ENCODE results near the gene MAP1S.
"Not testable (repeated sequence)": the region's sequence is repeated elsewhere in the genome, so short reads cannot be mapped to it uniquely, and the experiment has no call there.

Gene MAP1S

DNA sequence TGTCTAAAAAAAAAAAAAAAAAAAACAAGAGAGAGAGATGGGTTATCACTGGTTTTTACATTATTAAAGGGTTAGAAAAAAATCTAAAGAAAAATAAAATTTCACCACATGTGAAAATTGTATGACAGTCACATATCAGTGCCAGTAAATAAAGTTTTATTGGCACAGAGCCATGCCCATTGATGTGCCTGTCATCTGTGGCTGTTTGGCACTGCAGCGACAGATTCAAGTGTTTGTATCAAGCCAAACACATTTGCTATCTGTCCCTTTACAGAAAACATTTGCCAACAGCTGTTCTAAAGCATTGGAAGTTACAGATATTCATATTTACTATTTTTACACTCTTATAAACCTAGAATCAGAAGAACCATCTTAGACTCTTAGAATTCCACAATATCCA, 48.3 kb downstream of the MAP1S start:
- no peak for DNase-seq

DNA sequence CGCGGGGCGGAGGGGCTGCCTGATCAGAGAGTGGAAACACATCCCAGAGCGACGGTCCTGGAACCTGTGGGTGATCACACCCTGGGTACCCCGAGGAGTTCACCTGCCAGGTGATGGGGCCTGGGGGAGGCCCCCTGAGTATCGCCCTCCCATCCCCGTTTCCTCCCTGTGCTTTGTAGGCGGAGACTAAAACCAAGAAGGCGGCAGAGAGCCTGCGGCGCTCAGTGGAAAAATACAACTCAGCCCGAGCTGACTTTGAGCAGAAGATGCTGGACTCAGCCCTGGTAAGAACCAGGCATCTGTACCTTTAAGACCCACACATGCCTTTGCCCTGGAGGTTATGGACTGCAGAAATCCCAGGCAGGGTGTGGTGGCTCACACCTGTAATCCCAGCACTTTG, 51.3 kb downstream of the MAP1S start:
- no peak for DNase-seq

DNA sequence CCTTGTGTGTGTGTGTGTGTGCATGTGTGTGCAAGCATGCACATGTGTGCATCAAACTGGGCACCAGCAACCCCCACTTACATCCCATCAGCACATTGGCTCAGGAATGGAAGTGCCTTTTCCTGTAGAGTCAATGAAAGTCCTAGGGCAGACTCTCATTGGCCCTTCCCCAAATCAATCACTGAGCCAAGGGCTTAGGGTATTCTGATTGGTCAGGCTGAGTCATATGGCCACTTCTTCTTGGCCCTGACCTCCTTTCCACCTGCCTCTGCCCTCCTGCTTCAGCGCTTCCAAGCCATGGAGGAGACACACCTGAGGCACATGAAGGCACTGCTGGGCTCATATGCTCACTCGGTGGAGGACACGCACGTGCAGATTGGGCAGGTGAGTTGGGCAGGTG, 52.9 kb downstream of the MAP1S start:
- DNase-seq, result no peak

DNA sequence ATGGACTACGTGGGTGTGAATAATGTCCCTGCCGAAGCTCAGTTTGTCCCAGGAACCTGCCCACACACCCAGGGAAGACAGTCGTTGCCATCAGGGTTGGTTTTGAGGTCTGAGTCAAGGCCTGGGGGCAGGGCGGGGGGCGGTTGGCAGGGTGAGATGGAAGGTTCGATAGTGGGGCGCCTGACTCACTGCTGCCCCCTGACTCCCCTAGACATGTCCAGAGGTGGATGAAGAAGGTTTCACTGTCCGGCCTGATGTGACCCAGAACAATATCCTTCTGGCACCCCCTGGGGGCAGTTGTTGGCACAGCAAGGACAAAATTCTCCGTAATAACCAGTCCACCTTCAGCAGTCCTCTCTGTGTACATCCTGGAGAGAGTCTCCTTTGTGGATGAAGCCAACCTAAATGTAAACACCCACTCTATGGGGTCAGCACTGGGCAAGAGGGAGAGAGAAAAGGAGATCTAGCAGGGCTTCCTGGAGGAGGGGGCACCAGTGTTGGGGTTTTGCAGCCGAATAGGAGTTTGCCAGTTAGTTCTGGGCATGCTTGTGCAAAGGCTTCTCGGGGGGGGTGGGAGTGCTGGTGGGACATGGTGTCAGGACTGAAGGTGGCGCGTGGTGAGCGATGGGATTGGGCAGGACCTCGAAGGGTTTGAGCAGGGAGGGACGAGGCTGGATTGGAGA, 56.1 kb downstream of the MAP1S start:
- no peak for DNase-seq

DNA sequence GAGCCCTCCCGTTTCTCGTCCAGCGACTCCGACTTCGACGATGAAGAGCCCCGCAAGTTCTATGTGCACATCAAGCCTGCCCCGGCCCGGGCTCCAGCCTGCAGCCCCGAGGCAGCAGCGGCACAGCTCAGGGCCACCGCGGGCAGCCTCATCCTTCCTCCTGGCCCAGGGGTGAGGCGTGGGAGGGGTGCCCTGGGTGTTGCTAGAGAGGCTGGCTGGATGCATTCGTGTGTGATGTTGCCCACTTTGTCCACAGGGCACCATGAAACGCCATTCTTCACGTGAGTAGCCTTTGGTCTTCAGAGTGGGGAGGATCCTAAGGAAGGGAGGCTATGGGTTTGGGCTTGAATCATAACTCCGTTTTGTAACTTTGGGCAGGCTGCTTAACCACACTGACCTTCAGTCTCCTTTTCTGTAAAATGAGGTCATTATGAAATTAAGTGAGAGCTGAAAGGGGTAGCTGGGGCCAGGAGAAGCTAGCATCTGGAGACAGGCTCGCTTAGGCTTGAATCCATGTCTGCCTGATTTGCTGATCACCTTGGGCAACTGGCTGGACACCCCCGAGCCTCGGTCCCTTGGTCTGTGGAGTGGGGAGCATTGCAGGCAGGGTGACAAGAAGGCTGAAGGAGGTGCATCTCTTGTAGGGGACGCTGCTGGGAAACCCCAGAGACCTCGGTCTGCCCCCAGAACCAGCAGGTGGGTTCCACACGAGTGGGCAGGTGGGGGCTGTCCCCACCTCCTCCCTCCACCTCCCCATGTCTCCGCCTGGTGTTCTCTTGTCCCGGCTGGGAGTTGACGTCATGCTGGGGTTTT, 56.9 kb downstream of the MAP1S start:
- DNase-seq, result no peak

DNA sequence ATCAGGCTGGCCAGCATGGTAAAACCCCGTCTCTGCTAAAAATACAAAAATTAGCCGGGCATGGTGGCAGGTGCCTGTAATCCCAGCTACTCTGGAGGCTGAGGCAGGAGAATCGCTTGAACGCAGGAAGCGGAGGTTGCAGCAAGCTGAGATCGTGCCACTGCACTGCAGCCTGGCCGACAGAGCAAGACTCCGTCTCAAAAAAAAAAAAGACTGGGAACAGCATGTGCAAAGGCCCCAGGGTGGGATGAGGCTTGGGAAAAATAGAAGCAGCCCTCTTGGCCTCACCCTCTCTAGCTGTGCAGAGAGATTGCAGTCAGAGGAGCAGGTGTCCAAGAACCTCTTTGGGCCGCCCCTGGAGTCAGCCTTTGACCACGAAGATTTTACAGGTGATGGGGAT, 58.6 kb downstream of the MAP1S start:
- DNase-seq, result not testable (repeated sequence)

DNA sequence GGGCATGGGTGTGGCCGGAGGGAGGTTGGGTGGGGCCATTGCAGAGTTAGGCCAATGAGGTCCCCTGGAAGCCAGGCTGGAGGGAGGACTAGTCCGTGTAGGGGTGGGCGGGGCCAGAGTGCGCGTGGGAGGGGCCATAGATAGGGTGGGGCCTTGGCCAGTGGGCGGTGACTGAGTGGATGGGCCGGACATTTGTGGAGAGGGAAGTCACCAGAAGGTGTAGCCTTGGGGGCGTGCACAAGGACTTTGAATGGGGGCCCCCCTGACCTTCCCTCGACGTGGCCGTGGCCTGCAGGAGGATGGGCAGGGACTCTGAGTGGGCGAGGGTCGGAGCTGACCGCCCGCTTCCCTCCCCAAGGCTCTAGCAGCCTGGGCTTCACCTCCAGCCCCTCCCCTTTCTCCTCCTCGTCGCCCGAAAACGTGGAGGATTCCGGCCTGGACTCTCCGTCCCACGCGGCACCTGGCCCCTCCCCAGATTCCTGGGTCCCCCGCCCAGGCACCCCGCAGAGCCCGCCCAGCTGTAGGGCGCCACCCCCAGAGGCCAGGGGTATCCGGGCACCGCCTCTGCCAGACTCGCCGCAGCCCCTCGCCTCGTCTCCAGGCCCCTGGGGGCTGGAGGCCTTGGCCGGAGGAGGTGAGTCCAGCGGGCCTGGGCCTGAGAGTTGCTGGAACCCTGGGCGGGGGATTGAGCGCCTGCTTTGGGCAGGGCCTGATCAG, 59.1 kb downstream of the MAP1S start:
- no peak for DNase-seq

DNA sequence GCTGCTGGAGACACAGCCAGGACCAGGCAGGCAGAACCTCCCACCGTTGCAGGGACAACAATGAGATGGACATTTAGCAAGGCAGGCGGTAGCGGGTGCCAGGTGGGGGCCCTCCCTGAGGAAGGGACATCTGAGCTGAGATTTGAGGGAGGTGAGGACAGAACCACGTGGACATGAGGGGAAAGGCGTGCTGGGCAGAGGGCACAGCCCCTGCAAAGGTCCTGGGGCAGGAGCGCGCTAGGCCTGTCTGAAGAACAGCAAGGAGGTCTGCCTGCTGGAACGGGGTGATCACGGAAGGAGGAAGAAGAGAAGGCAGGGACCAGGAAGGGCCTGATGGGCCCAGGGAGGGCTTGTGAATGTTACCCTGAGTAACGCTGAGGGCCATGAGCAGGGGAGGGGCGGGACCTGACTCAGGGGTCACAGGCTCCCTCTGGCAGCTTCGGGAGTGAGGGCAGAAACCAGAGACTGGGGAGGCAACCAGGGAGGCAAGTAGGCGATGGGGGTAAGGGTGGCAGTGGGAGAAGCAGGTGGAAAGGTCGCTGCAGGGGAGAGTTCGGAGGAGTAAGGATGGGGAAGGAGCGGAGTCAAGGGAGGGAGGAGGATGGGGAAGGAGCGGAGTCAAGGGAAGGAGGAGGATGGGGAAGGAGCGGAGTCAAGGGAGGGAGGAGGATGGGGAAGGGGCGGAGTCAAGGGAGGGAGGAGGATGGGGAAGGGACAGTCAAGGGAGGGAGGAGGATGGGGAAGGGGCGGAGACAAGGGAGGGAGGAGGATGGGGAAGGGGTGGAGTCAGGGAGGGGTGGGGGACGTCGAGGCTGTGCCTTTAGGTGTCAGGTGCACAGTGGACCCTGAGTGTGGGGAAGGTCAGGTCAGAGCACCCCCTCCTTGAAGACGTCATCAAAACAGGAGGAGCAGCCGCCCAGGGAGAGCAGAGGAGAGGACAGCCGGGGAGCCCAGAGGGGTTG, 60.0 kb downstream of the MAP1S start:
- DNase-seq, result no peak

DNA sequence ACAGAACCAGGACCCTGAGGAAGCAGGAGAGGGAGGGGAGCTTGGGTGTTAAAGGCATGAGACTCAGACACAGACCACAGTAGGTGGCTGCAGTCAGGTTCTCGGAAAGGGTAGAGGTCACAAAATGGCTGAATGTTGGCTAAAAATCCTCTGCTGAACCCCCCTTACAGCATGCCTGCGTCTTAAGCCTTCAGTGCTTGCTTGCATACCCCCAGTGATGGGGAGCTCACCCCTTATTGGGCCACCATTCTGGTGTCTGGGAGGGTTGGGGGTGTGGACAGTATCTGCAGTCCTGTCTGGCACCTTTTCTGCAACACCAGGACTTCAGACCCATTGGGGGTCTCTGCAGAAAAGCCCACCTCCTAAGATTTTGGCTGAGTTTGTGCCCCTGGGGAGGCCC, 61.5 kb downstream of the MAP1S start:
- no peak for DNase-seq

DNA sequence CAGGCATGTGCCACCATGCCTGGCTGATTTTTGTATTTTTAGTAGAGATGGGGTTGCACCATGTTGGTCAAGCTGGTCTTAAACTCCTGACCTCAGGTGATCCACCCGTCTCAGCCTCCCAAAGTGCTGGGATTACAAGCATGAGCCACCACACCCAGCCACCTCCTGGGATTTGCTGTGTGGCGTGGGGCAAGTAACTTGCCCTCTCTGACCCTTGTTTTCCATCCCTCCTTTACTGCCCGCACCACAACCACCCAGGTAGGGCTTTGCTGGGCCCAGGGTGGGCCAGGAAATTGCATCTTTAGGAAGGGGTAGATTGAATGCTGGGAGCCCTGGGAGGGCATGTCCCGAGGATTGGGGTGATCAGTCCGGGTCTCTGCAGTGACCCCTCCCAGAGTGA, 64.4 kb downstream of the MAP1S start:
- DNase-seq, result not testable (repeated sequence)

Data from NCI-H524 treated with DMSO at 0.1 percent for 48 hours (cell line).